OCI-LY1 (cell line): ENCODE results near the gene PSMA5.

Source experiments
- H2AFZ ChIP-seq: fragments of 200-600 bp; sonication (generic), shearing (Covaris generic); 2 replicates; pipeline ENCODE4 v1.6.0; 2014; ENCODE audit warnings: antibody characterized with exemption, mild to moderate bottlenecking, low read length
- H3F3A ChIP-seq: fragments of 200-600 bp; sonication (generic), shearing (Covaris generic); 2 replicates; pipeline ENCODE4 v1.6.0; 2014; ENCODE audit warnings: mild to moderate bottlenecking, antibody characterized with exemption, low read length, moderate library complexity; ENCODE audit not compliant: insufficient read depth
- H3K27ac ChIP-seq: fragments of 200-600 bp; sonication (generic); 2 replicates; pipeline ENCODE4 v1.5.1; 2014; ENCODE audit warnings: low read length, mixed run types, mild to moderate bottlenecking, low read depth; ENCODE audit not compliant: poor library complexity, severe bottlenecking
- H3K27me3 ChIP-seq: fragments of 200-600 bp; sonication (generic); 2 replicates; pipeline ENCODE4 v1.6.0; 2014; ENCODE audit warnings: antibody characterized with exemption, mild to moderate bottlenecking, low read length, moderate library complexity; ENCODE audit not compliant: insufficient read depth
- H3K36me3 ChIP-seq: fragments of 200-600 bp; sonication (generic); 2 replicates; pipeline ENCODE4 v1.6.1; 2014; ENCODE audit warnings: mild to moderate bottlenecking, antibody characterized with exemption, low read length, moderate library complexity, mixed read lengths; ENCODE audit not compliant: insufficient read depth
- H3K4me1 ChIP-seq: fragments of 200-600 bp; sonication (generic); 2 replicates; pipeline ENCODE4 v1.5.1; 2014; ENCODE audit warnings: mild to moderate bottlenecking, low read length, moderate library complexity; ENCODE audit not compliant: insufficient read depth, severe bottlenecking
- H3K4me2 ChIP-seq: fragments of 200-600 bp; sonication (generic), shearing (Covaris generic); 2 replicates; pipeline ENCODE4 v1.6.1; 2014; ENCODE audit warnings: low read length
- H3K4me3 ChIP-seq: fragments of 200-600 bp; sonication (generic); 2 replicates; pipeline ENCODE4 v1.5.1; 2014; ENCODE audit warnings: low read length, low read depth, mild to moderate bottlenecking, mixed read lengths; ENCODE audit not compliant: poor library complexity, severe bottlenecking
- H3K79me2 ChIP-seq: fragments of 200-600 bp; shearing (Covaris generic); 2 replicates; pipeline ENCODE4 v1.6.1; 2016; ENCODE audit warnings: mixed run types, low read length, mixed read lengths; ENCODE audit not compliant: insufficient read depth
- H3K9ac ChIP-seq: fragments of 200-600 bp; sonication (generic), shearing (Covaris generic); 2 replicates; pipeline ENCODE4 v1.6.1; 2014; ENCODE audit warnings: mild to moderate bottlenecking, low read length, mixed read lengths
- H3K9me2 ChIP-seq: fragments of 200-600 bp; sonication (generic), shearing (Covaris generic); 2 replicates; pipeline ENCODE4 v1.6.1; 2014; ENCODE audit warnings: low read depth, mild to moderate bottlenecking, low read length, mixed read lengths
- H3K9me3 ChIP-seq: fragments of 200-600 bp; shearing (Covaris generic); 2 replicates; pipeline ENCODE4 v1.6.1; 2014; ENCODE audit warnings: low read length, mixed read lengths
- H4K20me1 ChIP-seq: fragments of 200-600 bp; sonication (generic), shearing (Covaris generic); 2 replicates; pipeline ENCODE4 v1.6.0; 2016; ENCODE audit warnings: mild to moderate bottlenecking, low read length; ENCODE audit not compliant: insufficient read depth
- CTCF ChIP-seq: fragments of 200-600 bp; sonication (generic), shearing (Covaris generic); IDR thresholded peaks from 2 replicates; pipeline ENCODE4 v1.5.1; 2017; ENCODE audit warnings: mild to moderate bottlenecking, antibody characterized with exemption, low read length, moderate library complexity, mixed read lengths
- EZH2 ChIP-seq: fragments of 200-600 bp; sonication (generic), shearing (Covaris generic); IDR thresholded peaks from 2 replicates; pipeline ENCODE4 v1.8.0; 2017; ENCODE audit warnings: borderline replicate concordance, mixed run types, mild to moderate bottlenecking, antibody characterized with exemption, low read length, moderate library complexity, mixed read lengths

PSMA5 gene

GRCh38 chr1:109444346-109444745 is 18.1 kb upstream of the PSMA5 start:
- no peak for TF ChIP-seq EZH2
- no peak for TF ChIP-seq CTCF
- Histone ChIP-seq H3K9me2 (no peaks in the 10 kb centered on the region), H3K36me3 (no peaks in the 10 kb centered on the region)

GRCh38 chr1:109443476-109443875 is 17.2 kb upstream of the PSMA5 start:
- Histone ChIP-seq H2AFZ (no peak overlapping the region), H3F3A (no peaks in the 10 kb centered on the region), H3K4me1 (no peaks in the 10 kb centered on the region), H3K9ac (no peak overlapping the region), H3K27me3 (0 out of 2 replicates have a peak, but pooled peaks cover 4% of the 10 kb centered on the region), H3K4me3 (no peak overlapping the region), H3K9me2 (no peaks in the 10 kb centered on the region), H3K9me3 (no peaks in the 10 kb centered on the region), H4K20me1 (no peaks in the 10 kb centered on the region), H3K4me2 (no peak overlapping the region), H3K79me2 (no peaks in the 10 kb centered on the region), H3K27ac (no peak overlapping the region), H3K36me3 (no peaks in the 10 kb centered on the region)
- TF ChIP-seq EZH2 (no peak), CTCF (no peak)

More at GRCh38 chr1:109444346-109444745, 18.1 kb upstream of the PSMA5 start:
- H3K27ac ChIP-seq, result no peak overlapping the region
- no peaks in the 10 kb centered on the region for H3K79me2 ChIP-seq
- H2AFZ ChIP-seq, result no peak overlapping the region
- H4K20me1 ChIP-seq, result no peaks in the 10 kb centered on the region
- H3F3A ChIP-seq, result no peaks in the 10 kb centered on the region
- H3K27me3 ChIP-seq, result 0 out of 2 replicates have a peak, but pooled peaks cover 4% of the 10 kb centered on the region
- no peaks in the 10 kb centered on the region for H3K4me1 ChIP-seq
- 0 out of 2 replicates have a peak, but pooled peaks cover 3% of the 10 kb centered on the region for H3K9me3 ChIP-seq
- H3K4me2 ChIP-seq, result no peak overlapping the region
- H3K9ac ChIP-seq, result no peak overlapping the region
- no peak overlapping the region for H3K4me3 ChIP-seq

- no peaks in the 10 kb centered on the region for H3K79me2 ChIP-seq
- no peaks in the 10 kb centered on the region; the same call in 1 of the 2 replicates for H3K36me3 ChIP-seq
- H3K9me3 ChIP-seq, result no peaks in the 10 kb centered on the region
- no peak overlapping the region for H3K4me3 ChIP-seq
- H3K9ac ChIP-seq, result no peak overlapping the region
- no peaks in the 10 kb centered on the region for H3K9me2 ChIP-seq
- H3F3A ChIP-seq, result no peaks in the 10 kb centered on the region
- H2AFZ ChIP-seq, result no peak overlapping the region
- no peak overlapping the region for H3K4me2 ChIP-seq
- TF ChIP-seq CTCF, result no peak
- no peak for TF ChIP-seq EZH2
- H4K20me1 ChIP-seq, result no peaks in the 10 kb centered on the region
- H3K27me3 ChIP-seq, result 0 out of 2 replicates have a peak, but pooled peaks cover 4% of the 10 kb centered on the region
- H3K27ac ChIP-seq, result no peak overlapping the region
- no peaks in the 10 kb centered on the region for H3K4me1 ChIP-seq
Observed at GRCh38 chr1:109441069-109441468, 14.8 kb upstream of the PSMA5 start.
